CD4-positive, alpha-beta T cell (primary cell): ENCODE data around the gene DARS1. TPM values are rescaled to one million over a fixed set of nuclear protein-coding genes. Genes with fewer than 3 reads are reported as not detected.
A peak's percentile ranks its signal among the peaks of the same experiment; 100 is the strongest.
"Not testable (repeated sequence)": the region's sequence is repeated elsewhere in the genome, so short reads cannot be mapped to it uniquely, and the experiment has no call there.

ENCODE experiments used
- ATAC-seq: fragments of 200-7000 bp; cut with Tn5 transposase; one replicate; pipeline ENCODE4 v1.10.0; 2022; ENCODE audit warnings: mild to moderate bottlenecking; ENCODE audit not compliant: poor library complexity
- CTCF ChIA-PET: fragments of 350-600 bp; sonication (Branson Sonifier 250); formaldehyde crosslinking; loops from one replicate; lab custom pipeline; 2021; ENCODE audit warnings: antibody characterized with exemption, inconsistent platforms; lab: Charles Lee
- POLR2A ChIA-PET: fragments of 350-600 bp; sonication (Branson Sonifier 250); formaldehyde crosslinking; loops from one replicate; lab custom pipeline; 2021; ENCODE audit warnings: antibody characterized with exemption, inconsistent platforms; lab: Charles Lee
- DNase-seq, 14 experiments: peaks; one replicate each; pipeline ENCODE4 v3.0.0-alpha.2; 2013 to 2020; ENCODE audit warnings: mixed read lengths in 2 of 14
- H3K27ac ChIP-seq, 2 donors: one replicate each; pipeline versions ENCODE4 v1.5.1 to v1.7.0; 2013; ENCODE audit warnings: low read length in 2 of 2, low read depth in 1 of 2, mild to moderate bottlenecking in 1 of 2
- H3K27me3 ChIP-seq, 2 experiments: 1 replicate in 1 of 2; 2 replicates in 1 of 2; pipeline versions ENCODE4 v1.6.1 to v1.7.0; 2013; ENCODE audit warnings: low read length in 2 of 2, control low read depth in 1 of 2, mild to moderate bottlenecking in 1 of 2, moderate library complexity in 1 of 2; ENCODE audit not compliant: insufficient read depth in 2 of 2, control insufficient read depth in 1 of 2
- H3K36me3 ChIP-seq: one replicate; pipeline ENCODE4 v1.6.1; 2013; ENCODE audit warnings: low read length, control low read depth; ENCODE audit not compliant: insufficient read depth
- H3K4me1 ChIP-seq: one replicate; pipeline ENCODE4 v1.6.1; 2013; ENCODE audit warnings: low read length, control low read depth; ENCODE audit not compliant: insufficient read depth
- H3K4me3 ChIP-seq: one replicate; pipeline ENCODE4 v1.5.1; 2013; ENCODE audit warnings: mild to moderate bottlenecking, low read length, moderate library complexity
- H3K9me3 ChIP-seq, 2 experiments: 1 replicate in 1 of 2; 2 replicates in 1 of 2; pipeline versions ENCODE4 v1.6.1 to v1.7.0; 2013; ENCODE audit warnings: low read length in 2 of 2, mild to moderate bottlenecking in 2 of 2, control low read depth in 1 of 2, moderate library complexity in 1 of 2; ENCODE audit not compliant: control insufficient read depth in 1 of 2, insufficient read depth in 1 of 2
- H3K27ac Mint-ChIP-seq: one replicate; pipeline ENCODE4 v1.8.0; 2020; ENCODE audit warnings: mixed read lengths
- H3K27me3 Mint-ChIP-seq: one replicate; pipeline ENCODE4 v1.8.0; 2021; ENCODE audit warnings: mixed read lengths
- H3K36me3 Mint-ChIP-seq: one replicate; pipeline ENCODE4 v1.8.0; 2021; ENCODE audit warnings: low read depth, mixed read lengths
- H3K4me1 Mint-ChIP-seq: one replicate; pipeline ENCODE4 v1.8.0; 2021; ENCODE audit warnings: low read depth, mixed read lengths
- H3K4me3 Mint-ChIP-seq: one replicate; pipeline ENCODE4 v1.8.0; 2020; ENCODE audit warnings: mild to moderate bottlenecking, mixed read lengths
- H3K9me3 Mint-ChIP-seq: one replicate; pipeline ENCODE4 v1.8.0; 2020; ENCODE audit warnings: mixed read lengths
- CTCF ChIP-seq: fragments of 200-600 bp; IDR thresholded peaks from one replicate; pipeline ENCODE4 v1.8.0; 2022; ENCODE audit warnings: antibody characterized with exemption, mild to moderate bottlenecking
- intact Hi-C, 2 experiments: fragments of 100-400 bp; cut with DNase I in 1 of 2; cut with micrococcal nuclease in 1 of 2; formaldehyde crosslinking; loops; one replicate each; pipeline versions ENCODE4 v1.15.1 to v1.9.0; 2023 to 2025; cut with DNase I, micrococcal nuclease
- total RNA-seq, 174 experiments: library from RNA in 2 of 174; stranded (reverse) in 2 of 174; gene quantifications; one replicate each; pipeline ENCODE4 v1.2.3 and lab custom pipeline; 2021 to 2026

The DARS1 gene
- total RNA-seq, 2 experiments from 2014 or later, result 38.2 to 41.7 TPM

- intact Hi-C loops, result loop anchor here in 1 of 2 experiments (5.0 kb wide), 1 partner anchor 38 kb away; no protein-coding TSS in a partner anchor
- Histone ChIP-seq H3K4me3 (no peak overlapping the region), H3K27me3 (no peaks in the 10 kb centered on the region), H3K27ac (no peak overlapping the region), H3K36me3 (peaks cover 17% of the 10 kb centered on the region), H3K4me1 (no peaks in the 10 kb centered on the region), H3K9me3 (no peaks in the 10 kb centered on the region)
- no peak for DNase-seq
- peaks cover 67% of the 10 kb centered on the region for H3K4me1 Mint-ChIP-seq
- CTCF ChIA-PET, result no interaction called here
- ATAC-seq, result no peak
- no peak overlapping the region for H3K27ac Mint-ChIP-seq
- H3K27me3 Mint-ChIP-seq, result no peaks in the 10 kb centered on the region
- no peak overlapping the region for H3K4me3 Mint-ChIP-seq
- peaks cover 81% of the 10 kb centered on the region for H3K36me3 Mint-ChIP-seq
- peaks cover 2% of the 10 kb centered on the region for H3K9me3 Mint-ChIP-seq
- POLR2A ChIA-PET, result no interaction called here
- no peak for TF ChIP-seq CTCF
Observed at GRCh38 chr2:135969655-135970387, 15.6 kb downstream of the DARS1 start.

- intact Hi-C loops, result loop anchor here in 1 of 2 experiments (2.0 to 5.0 kb wide), 2 partner anchors 15 to 33 kb away; no protein-coding TSS in a partner anchor
- H3K27me3 Mint-ChIP-seq, result no peaks in the 10 kb centered on the region
Observed at GRCh38 chr2:135965756-135966155, 19.7 kb downstream of the DARS1 start.

GRCh38 chr2:135964404-135964803 is 21.0 kb downstream of the DARS1 start:
- POLR2A ChIA-PET, H3K27ac Mint-ChIP-seq, H3K4me3 Mint-ChIP-seq, DNase-seq, ATAC-seq, H3K27me3 Mint-ChIP-seq, H3K27me3 ChIP-seq, H3K9me3 ChIP-seq, H3K9me3 Mint-ChIP-seq, H3K36me3 ChIP-seq, H3K4me3 ChIP-seq: not testable (repeated sequence)
- peaks cover 69% of the 10 kb centered on the region for H3K4me1 Mint-ChIP-seq
- intact Hi-C loops, result loop anchor here in 1 of 2 experiments (5.0 kb wide), 2 partner anchors 88 to 153 kb away; partner anchors contain the start of gene CXCR4
- peaks cover 47% of the 10 kb centered on the region for H3K36me3 Mint-ChIP-seq
- H3K4me1 ChIP-seq, result peaks cover 18% of the 10 kb centered on the region
- peak overlapping the region in 1 of 2 donors; percentile 20 for H3K27ac ChIP-seq
- CTCF ChIA-PET, result interaction anchor here (1.3 kb wide), 1 partner anchor 15 kb away, joined by 4 read pairs; no protein-coding TSS in a partner anchor

More at GRCh38 chr2:135965756-135966155, 19.7 kb downstream of the DARS1 start:
- ATAC-seq, result no peak
- no peaks in the 10 kb centered on the region for H3K9me3 Mint-ChIP-seq
- Histone ChIP-seq H3K27ac (no peak overlapping the region), H3K4me1 (peaks cover 16% of the 10 kb centered on the region), H3K27me3 (no peaks in the 10 kb centered on the region), H3K9me3 (no peaks in the 10 kb centered on the region), H3K36me3 (peaks cover 12% of the 10 kb centered on the region), H3K4me3 (no peak overlapping the region)
- peaks cover 54% of the 10 kb centered on the region for H3K36me3 Mint-ChIP-seq
- CTCF ChIA-PET, result interaction anchor here (0.7 to 1.4 kb wide), 5 partner anchors 10 to 419 kb away, joined by 3 read pairs; no protein-coding TSS in a partner anchor
- H3K4me3 Mint-ChIP-seq, result no peak overlapping the region
- no peak for TF ChIP-seq CTCF
- peak overlapping the region; percentile 38 for H3K27ac Mint-ChIP-seq
- POLR2A ChIA-PET, result interaction anchor here (0.8 kb wide), 1 partner anchor 10 kb away, joined by 3 read pairs; no protein-coding TSS in a partner anchor
- H3K4me1 Mint-ChIP-seq, result peaks cover 65% of the 10 kb centered on the region
- DNase-seq, result no peak
